ENCODE data around the gene ZNF654. TPM values are rescaled to one million over a fixed set of nuclear protein-coding genes. Genes with fewer than 3 reads are reported as not detected.

The ZNF654 gene
- polyA plus RNA-seq, 3 donors: 3.0 to 7.2 (median 4.8) TPM

- intact Hi-C loops (cut with micrococcal nuclease): no loop called here
- Histone ChIP-seq H3K79me2 (ENCODE audit: insufficient read depth, low read length) (no peaks in the 10 kb centered on the region), H3K4me2 (replicated peaks; ENCODE audit: extremely low read depth, low read length, poor library complexity, severe bottlenecking) (peak overlapping the region; percentile 9), H3K4me3 (replicated peaks in 1 of 3; ENCODE audit: low read depth in 2 of 3, low read length in 3 of 3) (no peak overlapping the region), H4K20me1 (ENCODE audit: insufficient read depth, low read length) (no peaks in the 10 kb centered on the region), H3K9ac (ENCODE audit: insufficient read depth, low read length, poor library complexity, severe bottlenecking) (no peak overlapping the region), H3K36me3 (replicated peaks in 1 of 2; ENCODE audit: control insufficient read depth in 1 of 2, insufficient read depth in 2 of 2, low read length in 2 of 2) (no peaks in the 10 kb centered on the region), H3K4me1 (ENCODE audit: control insufficient read depth in 1 of 2, insufficient read depth in 2 of 2, low read length in 2 of 2) (no peaks in the 10 kb centered on the region), H3K27ac (ENCODE audit: low read depth in 1 of 2, low read length in 2 of 2) (no peak overlapping the region), H2AFZ (ENCODE audit: insufficient read depth, low read depth, low read length, poor library complexity, severe bottlenecking) (peak overlapping the region; percentile 33), H3K27me3 (ENCODE audit: control insufficient read depth in 2 of 2, insufficient read depth in 2 of 2, low read length in 2 of 2) (no peaks in the 10 kb centered on the region), H3K9me3 (replicated peaks in 1 of 2; ENCODE audit: control insufficient read depth in 1 of 2, insufficient read depth in 1 of 2, low read length in 2 of 2) (no peaks in the 10 kb centered on the region)
- Mint-ChIP-seq H3K4me1 (peaks cover 8% of the 10 kb centered on the region), H3K27ac (peak overlapping the region in 5 of 7 donors; percentile 31 to 77 (median 57)), H3K27me3 (ENCODE audit: low read depth in 3 of 3) (no peaks in the 10 kb centered on the region), H3K9me3 (peaks cover 0 to 19% (median 3%) of the 10 kb centered on the region in 7 donors), H3K4me3 (no peak overlapping the region), H3K36me3 (no peaks in the 10 kb centered on the region)
- WGBS (ENCODE audit: insufficient coverage): no CpG with 5 or more reads among the region's 5 CpGs
- TF ChIP-seq, protein P1, sequence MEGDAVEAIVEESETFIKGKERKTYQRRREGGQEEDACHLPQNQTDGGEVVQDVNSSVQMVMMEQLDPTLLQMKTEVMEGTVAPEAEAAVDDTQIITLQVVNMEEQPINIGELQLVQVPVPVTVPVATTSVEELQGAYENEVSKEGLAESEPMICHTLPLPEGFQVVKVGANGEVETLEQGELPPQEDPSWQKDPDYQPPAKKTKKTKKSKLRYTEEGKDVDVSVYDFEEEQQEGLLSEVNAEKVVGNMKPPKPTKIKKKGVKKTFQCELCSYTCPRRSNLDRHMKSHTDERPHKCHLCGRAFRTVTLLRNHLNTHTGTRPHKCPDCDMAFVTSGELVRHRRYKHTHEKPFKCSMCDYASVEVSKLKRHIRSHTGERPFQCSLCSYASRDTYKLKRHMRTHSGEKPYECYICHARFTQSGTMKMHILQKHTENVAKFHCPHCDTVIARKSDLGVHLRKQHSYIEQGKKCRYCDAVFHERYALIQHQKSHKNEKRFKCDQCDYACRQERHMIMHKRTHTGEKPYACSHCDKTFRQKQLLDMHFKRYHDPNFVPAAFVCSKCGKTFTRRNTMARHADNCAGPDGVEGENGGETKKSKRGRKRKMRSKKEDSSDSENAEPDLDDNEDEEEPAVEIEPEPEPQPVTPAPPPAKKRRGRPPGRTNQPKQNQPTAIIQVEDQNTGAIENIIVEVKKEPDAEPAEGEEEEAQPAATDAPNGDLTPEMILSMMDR (IDR thresholded peaks at IDR 0.05): no peak
- DNase-seq: peak in 1 of 3 donors; percentile 63
Measured at GRCh38 chr3:88046766-88047165, 12.3 kb upstream of the ZNF654 start.

- H3K27me3 ChIP-seq (ENCODE audit: control insufficient read depth in 2 of 2, insufficient read depth in 2 of 2, low read length in 2 of 2): no peaks in the 10 kb centered on the region
- H4K20me1 ChIP-seq (ENCODE audit: insufficient read depth, low read length): peaks cover 57% of the 10 kb centered on the region
- H2AFZ ChIP-seq (ENCODE audit: insufficient read depth, low read depth, low read length, poor library complexity, severe bottlenecking): peak overlapping the region; percentile 81
- peaks cover 27 to 30% of the 10 kb centered on the region in 2 donors for H3K36me3 Mint-ChIP-seq
- H3K9ac ChIP-seq (ENCODE audit: insufficient read depth, low read length, poor library complexity, severe bottlenecking): peak overlapping the region; percentile 87
- peaks cover 79% of the 10 kb centered on the region for H3K79me2 ChIP-seq (ENCODE audit: insufficient read depth, low read length)
- peak overlapping the region; percentile 98 to 99 for H3K4me3 Mint-ChIP-seq
- intact Hi-C loops (cut with micrococcal nuclease): loop anchor here (5.0 kb wide), 3 partner anchors 90 to 275 kb away; partner anchors contain the start of gene C3orf38 (in 1 of the 2)
- 0% methylated on average over 7 of the region's 16 CpGs for WGBS (ENCODE audit: insufficient coverage)
- peaks cover 35% of the 10 kb centered on the region for H3K4me1 Mint-ChIP-seq
- H3K27me3 Mint-ChIP-seq (ENCODE audit: low read depth in 3 of 3): no peaks in the 10 kb centered on the region
- TF ChIP-seq, protein P1 (IDR thresholded peaks at IDR 0.05): no peak
- peaks cover 25 to 45% of the 10 kb centered on the region in 2 donors for H3K4me1 ChIP-seq (ENCODE audit: control insufficient read depth in 1 of 2, insufficient read depth in 2 of 2, low read length in 2 of 2)
- peak overlapping the region; percentile 78 to 96 (median 78) for H3K4me3 ChIP-seq (replicated peaks in 1 of 3; ENCODE audit: low read depth in 2 of 3, low read length in 3 of 3)
- peak overlapping the region; percentile 87 for H3K4me2 ChIP-seq (replicated peaks; ENCODE audit: extremely low read depth, low read length, poor library complexity, severe bottlenecking)
- H3K9me3 ChIP-seq (replicated peaks in 1 of 2; ENCODE audit: control insufficient read depth in 1 of 2, insufficient read depth in 1 of 2, low read length in 2 of 2): no peaks in the 10 kb centered on the region
- H3K27ac ChIP-seq (ENCODE audit: low read depth in 1 of 2, low read length in 2 of 2): peak overlapping the region; percentile 89 to 96
- H3K27ac Mint-ChIP-seq: peak overlapping the region; percentile 86 to 99 (median 96)
- DNase-seq: no peak
- peaks cover 25 to 34% of the 10 kb centered on the region in 2 donors for H3K36me3 ChIP-seq (replicated peaks in 1 of 2; ENCODE audit: control insufficient read depth in 1 of 2, insufficient read depth in 2 of 2, low read length in 2 of 2)
- H3K9me3 Mint-ChIP-seq: peaks cover 0 to 2% (median 0%) of the 10 kb centered on the region in 7 donors
Measured at GRCh38 chr3:88057630-88058305, 1.3 kb upstream of the ZNF654 start.
